NCI-H128 (cell line): ENCODE data around the gene CFAP100.

ENCODE experiments used
- DNase-seq: peaks from one replicate; lab custom pipeline; 2025; ENCODE audit not compliant: unreplicated experiment; lab: John Stamatoyannopoulos, UW

The CFAP100 gene

GRCh38 chr3:126399351-126399735 lies 4.6 kb downstream of the CFAP100 start:
- no peak for DNase-seq

GRCh38 chr3:126399756-126400155 lies 5.0 kb downstream of the CFAP100 start:
- DNase-seq = no peak

GRCh38 chr3:126401611-126402160 lies 7.0 kb downstream of the CFAP100 start:
- no peak for DNase-seq

GRCh38 chr3:126402178-126402577 lies 7.5 kb downstream of the CFAP100 start:
- DNase-seq = no peak

- DNase-seq = no peak
Observed at GRCh38 chr3:126402666-126403302, 8.1 kb downstream of the CFAP100 start.

GRCh38 chr3:126406389-126407296 lies 11.9 kb downstream of the CFAP100 start:
- no peak for DNase-seq

- DNase-seq = no peak
Observed at GRCh38 chr3:126407412-126408044, 12.8 kb downstream of the CFAP100 start.

- no peak for DNase-seq
Observed at GRCh38 chr3:126408099-126408498, 13.4 kb downstream of the CFAP100 start.

- DNase-seq = no peak
Observed at GRCh38 chr3:126412841-126413692, 18.4 kb downstream of the CFAP100 start.

GRCh38 chr3:126413693-126414080 lies 19.0 kb downstream of the CFAP100 start:
- no peak for DNase-seq

GRCh38 chr3:126414406-126414805 lies 19.7 kb downstream of the CFAP100 start:
- DNase-seq = no peak

GRCh38 chr3:126414961-126415660 lies 20.4 kb downstream of the CFAP100 start:
- DNase-seq = no peak

- no peak for DNase-seq
Observed at GRCh38 chr3:126415661-126416591, 21.2 kb downstream of the CFAP100 start.

GRCh38 chr3:126416943-126417342 lies 22.2 kb downstream of the CFAP100 start:
- DNase-seq = no peak

GRCh38 chr3:126417515-126417914 lies 22.8 kb downstream of the CFAP100 start:
- no peak for DNase-seq

GRCh38 chr3:126417981-126418530 lies 23.3 kb downstream of the CFAP100 start:
- DNase-seq = no peak

GRCh38 chr3:126418661-126419131 lies 24.0 kb downstream of the CFAP100 start:
- no peak for DNase-seq

GRCh38 chr3:126419151-126419703 lies 24.5 kb downstream of the CFAP100 start:
- DNase-seq = no peak
